ENCODE measurements around the gene ATL3. TPM values are rescaled to one million over a fixed set of nuclear protein-coding genes. Genes with fewer than 3 reads are reported as not detected.

ATL3 gene
- total RNA-seq, 1 experiment from 2014 or later: 79.0 TPM

DNA sequence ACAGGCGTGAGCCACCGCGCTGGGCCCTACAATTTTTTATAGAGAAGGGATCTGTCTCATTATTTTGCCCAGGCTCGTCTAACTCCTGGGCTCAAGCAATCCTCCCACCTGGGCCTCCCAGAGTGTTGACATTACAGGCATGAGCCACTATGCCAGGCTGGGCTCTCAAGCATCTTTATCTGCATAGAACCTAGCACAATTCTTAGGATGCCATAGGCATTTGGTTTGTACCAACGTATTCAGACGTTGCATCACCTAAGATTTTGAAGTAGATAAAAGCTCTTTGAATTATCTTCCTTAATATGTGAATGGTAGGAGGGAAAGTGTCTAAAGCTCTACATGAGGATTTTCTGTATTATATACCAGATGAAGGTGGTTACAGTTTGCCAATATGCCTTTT, 40.7 kb upstream of the ATL3 start:
- DNase-seq (ENCODE audit: low read depth, low spot score) (no peak), ATAC-seq (no peak)
- no peak overlapping the region for H3K4me3 ChIP-seq (ENCODE audit: low read depth in 2 of 2, low read length in 2 of 2)
- no peaks in the 10 kb centered on the region for H3K27me3 ChIP-seq (ENCODE audit: control insufficient read depth, insufficient read depth, low read length)
- H3K4me1 ChIP-seq (ENCODE audit: control insufficient read depth, insufficient read depth, low read length): 0 out of 2 replicates have a peak, but pooled peaks cover 4% of the 10 kb centered on the region
- intact Hi-C loops (cut with micrococcal nuclease; ENCODE audit: unreplicated experiment) (no loop called here), in situ Hi-C loops (cut with HindIII; ENCODE audit: low pct_unique_long_range_greater_than_20kb, low sequenced_read_pairs) (no loop called here)
- TF ChIP-seq TCF7L2 (IDR thresholded peaks at IDR 0.05; ENCODE audit: low read depth, low read length): no peak
- CTCF ChIA-PET: no interaction called here
- H3K9me3 ChIP-seq (ENCODE audit: control insufficient read depth, insufficient read depth, low read depth, low read length): no peaks in the 10 kb centered on the region
- POLR2A ChIA-PET: no interaction called here
- no peaks in the 10 kb centered on the region for H3K36me3 ChIP-seq (ENCODE audit: control insufficient read depth, insufficient read depth, low read length)
- no peak overlapping the region for H3K27ac ChIP-seq (ENCODE audit: low read length)
- BruUV-seq (replicated peaks): no TSS peak

DNA sequence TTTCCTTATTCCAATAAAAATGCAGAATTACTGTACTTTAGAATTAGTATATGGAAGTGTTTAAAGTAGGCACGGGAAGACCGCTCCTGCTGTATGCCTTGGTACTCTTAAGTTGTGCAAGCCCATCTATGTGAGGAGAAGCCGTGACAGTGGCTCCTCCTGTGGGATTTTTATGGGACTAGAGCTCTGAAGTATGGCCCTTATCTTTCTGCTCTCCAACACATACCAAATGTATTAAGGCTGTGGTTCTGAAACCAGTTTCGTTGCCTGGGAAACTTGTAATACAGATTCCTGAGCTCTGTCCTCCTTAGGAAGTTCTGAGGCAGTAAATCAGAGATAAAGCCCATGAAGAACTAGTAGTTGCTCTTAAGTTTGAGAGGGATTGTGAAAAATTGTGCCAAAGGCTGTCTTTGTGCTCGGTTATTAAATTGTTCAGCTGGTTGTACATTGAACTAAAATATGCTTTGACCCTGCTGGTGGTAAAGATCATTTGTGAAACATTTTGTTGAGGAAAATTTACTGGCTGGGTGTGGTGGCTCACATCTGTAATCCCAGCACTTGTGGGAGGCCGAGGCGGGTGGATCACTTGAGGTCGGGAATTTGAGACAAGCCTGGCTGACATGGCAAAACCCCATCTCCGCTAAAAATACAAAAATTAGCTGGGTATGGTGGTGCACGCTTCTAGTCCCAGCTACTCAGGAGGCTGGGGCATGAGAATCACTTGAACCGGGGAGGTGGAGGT, 39.5 kb upstream of the ATL3 start:
- Histone ChIP-seq H3K36me3 (ENCODE audit: control insufficient read depth, insufficient read depth, low read length) (no peaks in the 10 kb centered on the region; the same call in 1 of the 2 replicates), H3K27ac (ENCODE audit: low read length) (no peak overlapping the region), H3K27me3 (ENCODE audit: control insufficient read depth, insufficient read depth, low read length) (no peaks in the 10 kb centered on the region), H3K4me3 (ENCODE audit: low read depth in 2 of 2, low read length in 2 of 2) (no peak overlapping the region), H3K4me1 (ENCODE audit: control insufficient read depth, insufficient read depth, low read length) (0 out of 2 replicates have a peak, but pooled peaks cover 4% of the 10 kb centered on the region), H3K9me3 (ENCODE audit: control insufficient read depth, insufficient read depth, low read depth, low read length) (no peaks in the 10 kb centered on the region)
- no peak for DNase-seq (ENCODE audit: low read depth, low spot score)
- intact Hi-C loops (cut with micrococcal nuclease; ENCODE audit: unreplicated experiment): no loop called here
- TF ChIP-seq, protein P1, sequence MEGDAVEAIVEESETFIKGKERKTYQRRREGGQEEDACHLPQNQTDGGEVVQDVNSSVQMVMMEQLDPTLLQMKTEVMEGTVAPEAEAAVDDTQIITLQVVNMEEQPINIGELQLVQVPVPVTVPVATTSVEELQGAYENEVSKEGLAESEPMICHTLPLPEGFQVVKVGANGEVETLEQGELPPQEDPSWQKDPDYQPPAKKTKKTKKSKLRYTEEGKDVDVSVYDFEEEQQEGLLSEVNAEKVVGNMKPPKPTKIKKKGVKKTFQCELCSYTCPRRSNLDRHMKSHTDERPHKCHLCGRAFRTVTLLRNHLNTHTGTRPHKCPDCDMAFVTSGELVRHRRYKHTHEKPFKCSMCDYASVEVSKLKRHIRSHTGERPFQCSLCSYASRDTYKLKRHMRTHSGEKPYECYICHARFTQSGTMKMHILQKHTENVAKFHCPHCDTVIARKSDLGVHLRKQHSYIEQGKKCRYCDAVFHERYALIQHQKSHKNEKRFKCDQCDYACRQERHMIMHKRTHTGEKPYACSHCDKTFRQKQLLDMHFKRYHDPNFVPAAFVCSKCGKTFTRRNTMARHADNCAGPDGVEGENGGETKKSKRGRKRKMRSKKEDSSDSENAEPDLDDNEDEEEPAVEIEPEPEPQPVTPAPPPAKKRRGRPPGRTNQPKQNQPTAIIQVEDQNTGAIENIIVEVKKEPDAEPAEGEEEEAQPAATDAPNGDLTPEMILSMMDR (IDR thresholded peaks at IDR 0.05): no peak
- TF ChIP-seq TCF7L2 (IDR thresholded peaks at IDR 0.05; ENCODE audit: low read depth, low read length) (no peak), SIN3A (IDR thresholded peaks at IDR 0.05; ENCODE audit: borderline replicate concordance, insufficient read depth, low read depth, low read length) (no peak), POLR2AphosphoS5 (IDR thresholded peaks at IDR 0.05; ENCODE audit: low read depth, low read length) (no peak)
- TF ChIP-seq, protein P2, sequence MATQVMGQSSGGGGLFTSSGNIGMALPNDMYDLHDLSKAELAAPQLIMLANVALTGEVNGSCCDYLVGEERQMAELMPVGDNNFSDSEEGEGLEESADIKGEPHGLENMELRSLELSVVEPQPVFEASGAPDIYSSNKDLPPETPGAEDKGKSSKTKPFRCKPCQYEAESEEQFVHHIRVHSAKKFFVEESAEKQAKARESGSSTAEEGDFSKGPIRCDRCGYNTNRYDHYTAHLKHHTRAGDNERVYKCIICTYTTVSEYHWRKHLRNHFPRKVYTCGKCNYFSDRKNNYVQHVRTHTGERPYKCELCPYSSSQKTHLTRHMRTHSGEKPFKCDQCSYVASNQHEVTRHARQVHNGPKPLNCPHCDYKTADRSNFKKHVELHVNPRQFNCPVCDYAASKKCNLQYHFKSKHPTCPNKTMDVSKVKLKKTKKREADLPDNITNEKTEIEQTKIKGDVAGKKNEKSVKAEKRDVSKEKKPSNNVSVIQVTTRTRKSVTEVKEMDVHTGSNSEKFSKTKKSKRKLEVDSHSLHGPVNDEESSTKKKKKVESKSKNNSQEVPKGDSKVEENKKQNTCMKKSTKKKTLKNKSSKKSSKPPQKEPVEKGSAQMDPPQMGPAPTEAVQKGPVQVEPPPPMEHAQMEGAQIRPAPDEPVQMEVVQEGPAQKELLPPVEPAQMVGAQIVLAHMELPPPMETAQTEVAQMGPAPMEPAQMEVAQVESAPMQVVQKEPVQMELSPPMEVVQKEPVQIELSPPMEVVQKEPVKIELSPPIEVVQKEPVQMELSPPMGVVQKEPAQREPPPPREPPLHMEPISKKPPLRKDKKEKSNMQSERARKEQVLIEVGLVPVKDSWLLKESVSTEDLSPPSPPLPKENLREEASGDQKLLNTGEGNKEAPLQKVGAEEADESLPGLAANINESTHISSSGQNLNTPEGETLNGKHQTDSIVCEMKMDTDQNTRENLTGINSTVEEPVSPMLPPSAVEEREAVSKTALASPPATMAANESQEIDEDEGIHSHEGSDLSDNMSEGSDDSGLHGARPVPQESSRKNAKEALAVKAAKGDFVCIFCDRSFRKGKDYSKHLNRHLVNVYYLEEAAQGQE (IDR thresholded peaks at IDR 0.05; ENCODE audit: insufficient read depth in 1 of 2, low read depth in 2 of 2, low read length in 1 of 2): no peak
- in situ Hi-C loops (cut with HindIII; ENCODE audit: low pct_unique_long_range_greater_than_20kb, low sequenced_read_pairs): no loop called here
- POLR2A ChIA-PET: interaction anchor here (0.7 kb wide), 1 partner anchor 1251 kb away, joined by 3 read pairs; no protein-coding TSS in a partner anchor
- BruUV-seq (replicated peaks): no TSS peak
- no peak for ATAC-seq
- CTCF ChIA-PET: no interaction called here

DNA sequence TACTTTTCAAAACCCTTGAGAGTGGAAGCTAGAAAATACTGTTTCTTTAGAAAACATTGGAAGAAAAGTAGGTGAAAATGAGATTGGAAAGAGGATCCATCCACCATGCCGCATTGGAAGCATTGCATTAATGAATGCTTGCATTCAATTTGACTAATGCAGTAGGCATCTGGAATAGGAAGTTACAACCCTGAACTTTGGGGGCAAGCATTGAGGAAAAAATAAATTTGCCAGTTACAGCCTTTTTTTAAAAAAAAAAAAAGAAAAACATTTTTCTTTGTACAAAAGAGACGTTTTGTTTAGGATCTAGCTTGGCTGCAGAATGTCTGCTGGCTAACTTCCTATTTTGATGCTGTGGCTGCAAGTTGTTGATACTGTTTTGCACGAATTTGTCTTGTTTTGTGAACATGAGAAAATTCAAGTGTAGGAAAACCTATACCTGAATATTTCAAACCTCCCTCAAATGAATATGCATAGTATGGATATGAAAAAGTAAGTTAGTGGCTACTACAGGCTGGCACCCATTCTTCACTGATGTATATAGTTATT, 38.2 kb upstream of the ATL3 start:
- no TSS peak for BruUV-seq (replicated peaks)
- intact Hi-C loops (cut with micrococcal nuclease; ENCODE audit: unreplicated experiment): no loop called here
- ATAC-seq: no peak
- in situ Hi-C loops (cut with HindIII; ENCODE audit: low pct_unique_long_range_greater_than_20kb, low sequenced_read_pairs): no loop called here
- ChIA-PET POLR2A (no interaction called here), CTCF (no interaction called here)
- Histone ChIP-seq H3K4me3 (ENCODE audit: low read depth in 2 of 2, low read length in 2 of 2) (no peak overlapping the region), H3K9me3 (ENCODE audit: control insufficient read depth, insufficient read depth, low read depth, low read length) (no peaks in the 10 kb centered on the region), H3K27me3 (ENCODE audit: control insufficient read depth, insufficient read depth, low read length) (no peaks in the 10 kb centered on the region), H3K27ac (ENCODE audit: low read length) (no peak overlapping the region), H3K36me3 (ENCODE audit: control insufficient read depth, insufficient read depth, low read length) (no peaks in the 10 kb centered on the region; the same call in 1 of the 2 replicates), H3K4me1 (ENCODE audit: control insufficient read depth, insufficient read depth, low read length) (peaks cover 11% of the 10 kb centered on the region)
- DNase-seq (ENCODE audit: low read depth, low spot score): no peak
- TF ChIP-seq, protein P1 (IDR thresholded peaks at IDR 0.05): no peak
